GM21515 (cell line): ENCODE measurements around the gene STC2.

Experiments
- ATAC-seq: cut with Tn5 transposase; IDR thresholded peaks from one replicate; pipeline ENCODE4 v1.9.1; 2021; ENCODE audit not compliant: unreplicated experiment

The STC2 gene

DNA sequence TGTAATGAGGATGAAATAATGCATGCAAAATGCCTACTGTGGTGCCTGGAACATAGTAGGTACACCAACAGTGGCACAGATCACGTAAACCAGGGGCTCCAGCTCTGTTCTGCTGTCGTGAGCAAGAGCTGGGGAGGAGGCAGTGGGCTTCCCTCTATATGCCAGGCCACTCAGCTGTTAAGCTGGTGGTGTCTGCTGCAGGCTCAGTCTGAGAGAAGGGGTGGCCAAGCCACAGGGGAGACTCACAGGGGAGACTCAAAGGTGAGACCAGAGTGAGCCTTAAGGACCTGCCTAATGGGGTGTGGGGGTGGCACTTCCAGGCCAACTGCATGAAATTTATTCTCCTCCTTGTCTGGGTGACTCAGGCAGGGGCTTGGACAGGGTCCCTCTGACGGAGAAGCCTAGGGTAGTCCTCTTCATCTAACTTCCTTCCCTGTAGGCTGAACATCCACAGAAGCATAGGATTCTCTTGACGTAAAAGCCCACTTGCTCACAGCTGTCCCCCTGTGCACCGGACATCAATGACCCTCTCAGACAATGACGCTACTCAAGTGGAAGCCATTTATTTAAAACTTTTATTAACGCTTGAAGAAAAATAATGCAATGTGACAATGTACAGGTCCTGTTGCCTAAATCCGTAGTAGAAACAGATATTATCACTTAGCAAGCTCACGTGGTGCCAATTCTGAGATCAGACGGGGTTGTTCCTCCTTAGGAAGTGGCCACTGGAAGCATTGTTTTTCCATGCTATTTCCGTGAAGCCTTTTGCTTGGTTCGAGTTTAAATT lies 13.9 kb downstream of the STC2 start:
- ATAC-seq, result no peak

DNA sequence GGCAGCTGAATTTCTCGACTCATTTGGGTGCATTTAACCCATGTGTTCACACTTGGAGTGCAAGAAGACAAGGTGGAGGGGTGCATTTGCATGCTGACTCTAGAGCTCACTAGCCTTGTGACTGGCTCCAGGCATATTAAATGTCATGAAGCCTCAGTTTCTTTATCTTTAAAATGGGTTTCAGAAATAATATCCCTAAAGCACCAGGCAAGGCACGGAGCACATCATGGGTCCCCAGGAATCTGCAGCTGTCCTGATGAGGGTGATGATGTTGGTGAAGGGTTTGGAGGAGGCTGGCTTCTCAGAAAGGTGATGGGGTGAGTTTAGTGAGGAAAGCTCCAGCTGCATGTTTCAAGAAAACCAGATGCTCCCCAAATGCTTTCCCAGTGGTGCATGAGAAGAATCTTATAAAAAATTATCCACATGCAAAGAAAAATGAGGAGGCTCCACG lies 14.8 kb downstream of the STC2 start:
- ATAC-seq, result no peak

DNA sequence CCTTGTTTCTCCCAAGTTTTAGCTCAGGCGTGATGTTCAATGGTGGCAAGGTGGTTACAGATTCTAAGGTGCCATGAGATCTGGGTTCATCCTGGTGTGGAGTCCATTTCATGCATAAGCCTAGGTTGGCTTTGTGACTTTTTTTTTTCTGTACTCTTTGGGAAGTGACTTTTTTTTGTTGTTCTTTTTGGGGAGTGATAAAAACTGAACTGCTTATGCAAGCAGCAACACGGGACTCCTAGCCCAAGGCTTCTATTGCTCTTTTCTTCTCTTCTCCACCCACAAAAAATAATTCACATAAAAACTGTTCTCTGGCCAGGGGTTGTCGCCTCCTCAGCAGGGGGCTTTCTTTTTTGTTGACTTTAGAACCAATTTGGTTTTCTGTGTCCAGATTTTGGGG lies 15.4 kb downstream of the STC2 start:
- no peak for ATAC-seq

DNA sequence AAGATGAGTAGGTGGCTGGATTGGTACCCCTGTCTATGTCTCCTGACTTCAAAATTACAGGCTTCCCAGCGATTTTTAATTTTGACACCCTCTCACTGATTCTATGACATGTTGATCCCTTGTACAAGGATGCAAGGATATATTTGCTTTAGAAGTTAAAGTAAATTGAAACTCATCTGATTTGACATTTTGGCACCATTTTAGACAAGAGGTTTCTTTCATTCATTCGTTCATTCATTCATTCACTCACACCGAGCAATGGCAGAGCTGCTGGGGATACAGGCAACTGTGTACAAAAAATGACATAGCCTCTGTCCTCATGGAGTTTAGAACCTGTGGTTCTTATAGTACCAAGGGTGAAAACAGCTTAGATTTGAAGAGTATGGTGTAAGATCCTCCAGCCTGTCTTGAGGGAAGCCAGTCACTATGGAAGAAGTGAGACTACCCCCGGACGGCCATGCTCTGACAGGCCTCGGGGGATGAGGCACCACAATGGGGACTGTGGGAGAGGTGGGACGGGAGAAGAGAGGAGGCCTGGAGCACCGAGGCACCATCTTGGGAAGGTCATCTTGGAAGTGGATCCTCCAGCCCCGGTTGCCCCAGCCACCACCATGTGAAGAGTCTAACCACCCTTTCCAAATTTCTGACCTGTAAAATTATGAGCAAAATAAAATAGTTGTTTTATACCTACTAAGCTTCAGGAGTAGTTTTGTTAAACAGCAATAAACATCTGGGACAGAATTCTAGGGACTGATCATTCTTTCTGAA lies 16.2 kb downstream of the STC2 start:
- ATAC-seq, result no peak

DNA sequence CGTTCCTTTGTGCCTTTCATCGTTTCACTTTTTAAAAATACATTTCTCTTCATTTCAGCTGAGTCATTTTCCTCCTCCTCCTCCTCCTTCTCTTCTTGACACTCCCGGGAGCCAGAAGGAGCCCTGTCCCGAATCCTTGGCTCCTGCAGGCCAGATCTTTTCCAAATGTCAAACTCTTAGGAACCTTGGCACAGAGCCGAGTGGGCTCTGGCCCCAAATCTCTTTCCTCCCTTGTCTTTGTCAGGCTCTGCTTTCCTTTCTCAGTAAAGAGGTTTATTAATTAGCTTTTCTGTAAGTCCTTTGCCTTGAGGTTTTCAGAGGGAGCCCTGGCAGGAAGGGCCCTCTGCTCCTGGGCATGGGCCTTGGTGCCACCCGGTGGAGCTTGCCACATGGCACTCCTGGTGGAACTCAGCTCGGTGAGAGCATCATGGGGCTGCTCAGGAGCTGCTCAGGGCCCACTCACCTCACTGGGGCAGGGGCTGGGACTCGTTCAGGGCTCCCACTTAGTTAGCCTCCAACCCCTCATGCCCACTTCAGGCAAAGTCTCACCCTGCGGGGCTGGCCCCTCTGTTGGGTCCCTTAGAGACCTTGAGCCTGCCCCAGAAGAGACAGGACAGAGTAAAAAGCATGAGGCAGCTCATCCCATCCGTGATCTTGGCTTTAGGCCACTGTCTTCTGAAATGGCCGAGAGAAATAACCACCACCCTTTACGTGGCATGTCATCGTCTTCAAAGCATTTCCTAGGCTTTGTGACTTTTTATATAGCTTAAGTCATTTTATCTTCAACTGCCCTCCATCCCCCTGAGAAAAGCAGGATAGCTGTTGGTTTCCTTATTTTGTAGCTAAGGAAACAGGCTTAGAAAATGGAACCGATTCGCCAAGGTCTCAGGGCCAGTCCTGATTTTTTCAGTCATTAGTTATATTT lies 17.1 kb downstream of the STC2 start:
- no peak for ATAC-seq

DNA sequence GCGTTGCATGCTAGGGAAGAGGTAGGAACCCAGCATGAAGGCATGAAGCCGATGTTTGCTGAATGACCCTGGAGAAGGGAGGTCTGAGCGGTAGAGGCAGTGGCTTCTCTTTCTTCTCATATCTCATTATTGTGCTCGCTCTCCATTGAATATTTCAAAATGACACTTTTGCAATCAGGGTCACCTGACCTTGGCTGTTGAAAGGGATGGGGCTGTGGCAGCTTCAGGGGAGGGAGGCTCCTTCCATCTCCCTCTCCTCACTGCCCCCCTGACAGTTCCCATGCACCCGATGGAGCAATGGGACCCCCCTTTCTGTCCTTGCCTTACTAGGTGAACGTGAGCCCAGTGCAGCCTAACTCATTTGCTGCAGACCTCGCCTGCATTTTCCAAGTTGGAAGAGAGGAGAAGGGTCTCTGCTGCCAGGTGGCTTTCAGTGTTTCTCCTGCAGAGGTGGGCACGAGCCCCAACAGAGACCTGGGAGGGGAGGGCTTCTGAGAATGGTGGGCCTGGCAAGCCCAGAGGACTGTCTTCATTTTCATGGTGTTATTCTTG lies 17.9 kb downstream of the STC2 start:
- ATAC-seq, result no peak

DNA sequence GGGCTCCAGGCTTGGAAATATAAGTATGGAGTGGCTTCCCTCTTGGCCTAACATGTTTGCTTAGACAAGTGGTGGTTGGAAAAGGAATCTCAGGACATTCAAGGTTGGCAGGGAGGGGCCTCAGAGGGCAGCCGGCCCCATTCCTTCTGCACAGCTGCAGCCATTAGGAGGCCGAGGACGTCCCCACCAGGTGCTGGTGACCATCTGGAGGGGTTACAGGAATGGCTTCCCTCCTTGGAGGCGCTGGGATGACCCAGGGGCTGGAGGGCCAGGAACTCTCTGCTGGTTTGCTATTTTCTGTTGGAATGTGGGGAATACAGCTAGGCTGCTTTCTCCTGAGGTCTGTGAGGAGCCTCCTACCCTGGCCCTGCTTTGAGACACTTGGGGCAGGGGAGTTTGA lies 18.5 kb downstream of the STC2 start:
- no peak for ATAC-seq

DNA sequence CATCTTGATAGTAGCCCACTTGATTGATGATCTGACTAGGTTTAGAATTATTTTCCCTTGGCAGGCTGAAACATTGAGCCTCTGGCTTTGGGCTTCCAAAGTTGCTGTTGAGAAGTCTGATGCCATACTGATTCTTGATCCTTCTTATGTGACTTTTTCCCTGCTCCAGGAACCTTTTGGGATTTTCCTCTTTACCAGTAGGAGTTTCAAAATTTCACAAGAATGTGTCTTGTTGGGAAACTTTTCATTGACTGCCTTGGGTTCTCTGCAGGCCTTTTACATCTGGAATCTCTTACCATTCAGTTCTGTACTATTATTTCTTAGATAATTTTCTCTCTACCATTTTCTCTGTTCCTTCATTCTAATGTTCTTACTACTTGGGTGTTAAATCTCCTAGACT lies 20.0 kb downstream of the STC2 start:
- ATAC-seq, result no peak

DNA sequence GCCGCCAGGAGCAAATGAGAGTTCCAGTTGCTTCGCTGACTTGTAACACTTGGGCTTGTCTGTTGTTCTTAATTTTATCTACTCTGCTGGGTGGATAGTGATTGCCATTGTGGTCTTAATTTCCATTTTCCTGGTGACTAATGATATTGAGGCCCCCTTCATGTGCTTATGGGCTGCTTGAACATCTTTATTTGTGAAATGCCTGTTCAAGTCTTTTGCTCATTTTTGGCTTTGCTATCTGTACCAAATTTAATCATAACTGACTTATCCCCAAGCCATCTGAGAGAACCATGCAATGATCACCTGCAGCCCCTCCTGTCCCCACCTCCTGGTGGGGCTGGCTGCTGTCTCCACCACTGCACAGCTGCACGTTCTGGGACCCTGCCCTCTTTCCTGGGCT lies 20.5 kb downstream of the STC2 start:
- ATAC-seq, result no peak

DNA sequence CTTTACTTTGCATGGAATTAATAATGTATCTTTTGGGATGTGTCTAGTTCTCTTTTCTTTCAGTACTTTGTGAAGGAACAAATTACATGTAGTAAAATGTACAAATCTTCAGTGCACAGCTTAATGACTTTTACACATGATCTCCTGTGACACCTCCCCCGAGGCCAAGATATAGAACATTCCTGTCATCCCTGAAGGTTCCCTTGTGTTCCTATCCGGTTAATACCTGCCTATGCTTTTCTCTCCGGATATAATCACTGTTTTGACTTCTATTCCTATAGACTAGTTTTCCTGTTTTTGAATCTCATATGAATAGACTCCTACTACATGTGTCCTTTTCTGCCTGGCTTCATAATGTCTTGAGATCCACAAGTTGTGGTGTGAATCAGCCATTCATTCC lies 21.5 kb downstream of the STC2 start:
- ATAC-seq, result no peak

DNA sequence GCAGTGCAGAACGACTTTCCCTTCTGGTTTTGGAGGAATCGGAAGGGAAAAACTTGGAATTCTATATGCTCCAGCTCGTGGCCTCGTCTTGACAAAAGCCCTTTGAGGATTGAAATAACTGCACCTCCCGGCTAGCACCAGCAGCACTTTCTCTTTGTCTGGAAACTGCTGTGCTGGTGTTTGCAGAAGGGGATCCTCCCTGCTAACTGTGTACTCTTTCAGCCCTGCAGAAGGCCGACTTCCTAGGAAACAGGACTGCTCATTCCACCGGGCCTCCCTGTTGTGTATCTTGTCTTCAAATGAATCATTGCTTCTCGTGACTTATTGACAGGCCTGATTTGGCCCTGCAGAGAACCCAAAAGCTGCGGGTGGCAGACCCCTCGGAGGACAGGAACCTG lies 23.6 kb downstream of the STC2 start:
- no peak for ATAC-seq

DNA sequence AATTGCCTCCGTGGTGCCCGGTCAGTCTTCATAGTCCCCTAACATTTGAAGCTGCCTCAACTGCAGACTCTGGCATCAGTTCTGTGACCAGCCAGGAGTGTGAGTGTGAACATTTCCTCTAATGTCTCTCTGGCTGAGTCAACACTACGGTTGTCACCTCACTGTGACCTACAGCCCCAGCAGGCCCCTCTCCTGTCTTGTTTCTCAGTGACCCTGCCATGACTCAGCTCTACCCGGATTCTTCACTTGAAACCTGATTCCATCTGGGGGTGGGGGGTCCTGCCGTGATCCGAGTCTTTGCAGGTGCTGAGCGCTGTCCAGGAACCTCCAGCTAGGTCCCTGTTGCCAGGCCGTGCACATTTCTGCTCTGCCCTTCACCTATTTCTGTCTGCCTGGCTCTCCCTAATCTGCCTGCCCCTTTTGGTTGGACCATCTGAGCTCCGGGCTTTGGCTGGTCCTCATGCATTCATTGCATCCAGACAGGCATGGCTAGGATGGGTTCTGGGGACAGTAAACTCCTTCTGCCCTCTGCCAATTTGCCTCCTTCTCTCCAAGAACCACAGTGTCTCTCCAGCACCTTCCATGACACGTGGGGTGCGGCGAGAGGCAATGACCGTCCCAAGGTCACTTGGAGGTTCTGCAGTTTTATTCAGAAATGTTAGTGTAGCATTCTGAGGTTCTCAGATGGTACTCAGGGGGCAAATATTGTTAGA lies 24.2 kb downstream of the STC2 start:
- no peak for ATAC-seq

DNA sequence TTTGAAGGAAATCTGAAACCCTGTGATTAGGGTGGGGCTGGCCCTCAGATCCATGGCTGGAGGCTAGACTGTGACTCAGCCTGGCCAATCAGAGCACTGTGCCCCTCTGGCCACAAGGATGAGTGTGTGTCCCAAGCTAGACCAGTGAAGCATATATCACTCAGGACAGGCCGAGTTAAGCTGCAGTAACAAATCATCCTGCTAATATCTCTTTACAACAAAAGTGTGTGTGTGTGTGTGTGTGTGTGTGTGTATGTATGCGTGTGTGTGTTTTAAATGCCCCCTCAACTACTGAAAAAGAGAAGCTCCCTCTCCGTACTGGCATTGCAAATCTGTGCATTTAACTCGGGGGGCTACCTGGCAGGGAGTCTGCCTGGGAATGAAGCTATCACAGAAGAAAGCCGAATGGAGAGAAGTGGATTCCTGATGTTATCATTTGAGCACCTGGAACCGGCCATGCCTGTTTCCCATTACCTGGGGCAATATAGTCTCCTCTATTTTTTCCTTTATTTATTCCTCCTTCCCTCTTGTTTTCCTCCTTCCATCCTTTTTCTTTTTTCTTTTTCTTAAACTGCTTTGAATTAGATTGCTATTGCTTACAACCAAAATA lies 25.6 kb downstream of the STC2 start:
- no peak for ATAC-seq

DNA sequence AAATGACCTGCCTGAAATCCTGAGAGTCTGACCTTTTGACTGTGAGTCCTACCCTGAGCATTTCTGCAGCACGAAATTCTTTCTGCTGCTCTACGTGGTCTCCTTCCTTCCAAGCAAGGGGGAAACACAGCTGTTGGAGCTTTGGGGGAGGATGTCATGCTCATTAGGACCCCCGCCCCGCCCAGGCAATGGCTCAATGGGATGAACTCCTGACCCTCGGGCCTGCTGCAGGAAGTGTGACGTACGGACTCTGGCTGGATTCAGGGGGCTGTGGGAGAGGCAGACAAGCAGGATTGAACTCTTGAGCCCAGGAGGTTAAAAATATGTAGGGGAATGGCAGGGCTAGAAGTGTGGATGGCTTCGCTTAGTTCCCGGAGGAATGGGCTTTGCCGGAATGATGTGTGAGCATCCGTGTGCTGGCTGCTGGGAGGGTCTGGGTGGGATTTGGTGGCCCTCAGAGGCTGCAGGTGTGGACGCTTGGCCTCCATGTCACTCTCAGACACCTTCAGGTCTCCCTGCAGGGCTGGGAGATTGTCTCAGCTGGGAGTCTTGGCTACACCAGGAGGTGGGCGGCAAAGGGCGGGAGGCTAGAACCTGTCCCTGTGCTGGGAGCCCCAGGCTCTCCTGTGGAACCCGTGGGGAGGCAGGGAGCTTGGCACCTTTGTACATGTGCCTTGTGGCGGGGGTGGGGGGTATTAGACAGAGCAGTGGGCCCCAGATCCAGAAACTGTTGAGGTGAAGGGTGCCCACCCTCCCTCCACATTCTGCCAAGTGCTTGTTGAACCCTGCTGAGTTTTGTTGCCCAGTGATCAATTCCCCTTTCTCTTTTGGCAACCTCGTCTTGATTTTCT lies 26.3 kb downstream of the STC2 start:
- no peak for ATAC-seq

DNA sequence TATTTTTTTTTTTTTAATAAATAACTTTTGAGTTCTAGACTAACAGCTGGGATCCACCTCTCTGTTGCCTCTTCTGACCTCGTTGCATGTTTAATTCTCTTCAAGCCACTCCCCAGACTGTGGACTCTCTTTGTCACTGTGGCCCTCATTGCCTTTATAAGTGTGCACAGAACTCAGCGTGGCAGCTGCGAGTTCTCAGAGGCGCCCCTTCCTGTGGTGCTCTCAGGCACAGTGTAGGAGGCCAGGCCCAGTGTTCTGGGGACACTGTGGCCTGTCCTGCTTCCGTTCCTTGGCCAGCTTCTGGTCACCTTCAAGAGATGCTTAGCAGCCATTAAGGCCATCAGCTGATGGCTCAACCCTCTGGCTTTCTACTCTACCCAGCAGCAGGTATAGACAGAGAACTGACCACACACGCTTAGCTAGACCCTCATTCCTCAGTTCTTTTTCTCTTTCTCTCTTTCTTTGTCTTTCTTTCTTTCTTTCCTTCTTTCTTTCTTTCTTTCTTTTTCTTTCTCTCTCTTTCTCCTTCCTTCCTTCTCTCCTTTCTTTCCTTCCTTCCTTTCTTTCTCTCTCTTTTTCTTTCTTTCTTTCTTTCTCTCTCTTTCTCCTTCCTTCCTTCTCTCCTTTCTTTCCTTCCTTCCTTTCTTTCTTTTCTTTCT lies 27.7 kb downstream of the STC2 start:
- ATAC-seq, result no peak

DNA sequence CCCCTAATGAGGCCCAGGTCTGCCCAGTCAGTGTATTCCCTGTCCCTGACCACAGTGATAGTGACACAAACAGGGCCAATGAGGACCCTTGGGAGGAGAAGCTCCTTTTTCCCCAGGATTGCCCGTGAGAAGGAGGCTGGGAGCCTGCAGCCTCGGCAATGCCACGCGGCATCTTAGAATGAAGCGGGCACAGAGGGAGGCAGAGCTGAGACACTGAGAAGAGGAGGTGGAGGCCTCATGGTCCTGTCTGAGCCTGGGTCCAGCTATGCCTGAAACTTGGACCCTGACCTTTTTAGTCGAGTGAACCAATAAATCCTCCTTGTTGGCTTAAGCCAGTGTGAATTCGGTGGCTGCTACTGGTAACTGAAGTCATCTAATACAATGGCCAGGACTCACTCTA lies 28.4 kb downstream of the STC2 start:
- no peak for ATAC-seq

DNA sequence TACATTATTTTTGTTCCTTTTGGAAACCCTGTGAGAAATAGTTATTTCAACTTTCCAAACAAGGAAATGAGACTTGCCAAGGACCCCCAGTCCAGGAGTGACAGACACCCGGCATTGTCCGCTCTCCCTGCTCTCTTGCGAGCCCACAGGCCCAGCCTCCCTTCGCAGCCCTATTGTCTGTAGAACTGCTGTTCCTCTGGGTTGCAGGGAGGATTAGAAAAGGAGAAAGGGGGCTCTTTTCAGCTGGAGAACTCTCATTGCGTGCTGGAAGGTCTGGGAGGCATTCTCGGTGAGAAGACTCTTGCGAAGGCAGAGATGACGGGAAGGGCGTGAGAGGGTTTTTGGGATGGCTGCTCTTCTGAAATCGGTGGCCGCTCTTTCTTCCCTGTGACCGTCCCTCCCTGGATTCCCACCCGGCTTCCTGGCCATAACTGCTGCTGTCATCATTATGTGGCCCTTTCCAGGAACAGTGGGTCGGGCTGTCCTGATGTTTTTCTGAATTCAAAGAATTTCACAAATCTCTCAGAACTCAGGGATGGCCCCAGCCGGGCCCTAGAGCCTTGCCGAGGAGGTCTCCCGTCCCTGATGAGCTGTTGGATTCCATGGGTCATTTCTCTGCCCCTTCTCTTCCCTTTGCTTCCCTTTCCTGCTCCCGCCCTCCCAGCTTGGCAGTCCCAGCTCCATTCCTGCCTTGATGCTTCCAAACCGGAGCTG lies 29.8 kb downstream of the STC2 start:
- ATAC-seq, result no peak

DNA sequence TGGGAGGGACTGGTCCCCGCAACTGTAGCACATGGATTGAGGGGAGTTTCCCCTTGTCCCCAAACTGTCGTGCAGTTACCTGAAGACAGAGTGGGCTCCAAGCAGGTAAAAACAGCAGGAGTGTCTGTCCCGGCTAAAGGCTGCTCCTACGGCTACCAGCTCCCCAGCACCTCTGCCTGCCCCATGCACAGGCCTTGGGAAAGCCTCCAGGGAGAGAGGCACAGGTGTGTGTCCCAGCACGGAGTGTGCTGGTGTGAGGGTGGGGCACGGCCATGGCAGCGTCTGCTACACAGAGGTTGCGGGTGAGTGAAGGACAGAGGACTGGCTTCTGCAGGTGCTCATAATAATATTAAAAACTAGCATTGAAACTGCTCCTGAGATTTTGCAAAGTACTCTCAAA lies 30.4 kb downstream of the STC2 start:
- no peak for ATAC-seq
